Measurements from ENCODE around the gene DCP1B.

DNA sequence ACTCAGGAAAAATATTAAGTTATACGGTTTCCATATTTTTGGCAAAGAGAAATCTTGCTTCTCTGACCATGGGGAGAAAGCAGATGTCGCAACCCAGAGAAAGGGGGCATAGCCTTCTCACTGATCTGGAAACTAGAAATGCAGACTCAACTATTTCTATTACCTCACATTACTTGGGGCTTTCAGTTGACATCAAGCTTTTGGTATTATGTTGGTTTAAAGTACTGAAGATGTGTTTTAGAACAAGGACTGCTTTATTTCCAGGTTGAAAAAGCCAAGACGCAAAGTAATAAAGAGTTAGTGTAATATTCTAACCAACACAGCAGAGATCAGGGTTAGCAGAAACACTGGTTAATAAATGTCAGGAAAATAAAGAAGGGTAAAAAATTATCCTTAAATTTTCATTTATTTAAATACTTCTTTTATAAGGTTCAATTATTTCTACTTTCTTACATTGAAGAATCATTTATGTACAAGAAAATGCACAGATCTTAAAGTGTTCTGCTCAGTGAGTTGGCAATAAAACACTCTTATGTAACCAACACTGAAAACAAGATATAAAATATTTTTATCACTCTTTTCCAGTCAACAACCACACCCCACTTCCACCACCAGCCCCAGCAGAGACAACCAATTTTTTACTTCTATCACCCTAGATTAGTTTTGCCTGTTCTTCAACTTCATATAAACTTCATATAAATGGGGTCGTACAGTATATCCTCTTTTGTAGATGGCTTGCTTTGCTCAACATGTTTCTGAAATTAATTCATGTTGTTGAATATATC is 26.0 kb downstream of the DCP1B start:
- TF ChIP-seq, protein P1, sequence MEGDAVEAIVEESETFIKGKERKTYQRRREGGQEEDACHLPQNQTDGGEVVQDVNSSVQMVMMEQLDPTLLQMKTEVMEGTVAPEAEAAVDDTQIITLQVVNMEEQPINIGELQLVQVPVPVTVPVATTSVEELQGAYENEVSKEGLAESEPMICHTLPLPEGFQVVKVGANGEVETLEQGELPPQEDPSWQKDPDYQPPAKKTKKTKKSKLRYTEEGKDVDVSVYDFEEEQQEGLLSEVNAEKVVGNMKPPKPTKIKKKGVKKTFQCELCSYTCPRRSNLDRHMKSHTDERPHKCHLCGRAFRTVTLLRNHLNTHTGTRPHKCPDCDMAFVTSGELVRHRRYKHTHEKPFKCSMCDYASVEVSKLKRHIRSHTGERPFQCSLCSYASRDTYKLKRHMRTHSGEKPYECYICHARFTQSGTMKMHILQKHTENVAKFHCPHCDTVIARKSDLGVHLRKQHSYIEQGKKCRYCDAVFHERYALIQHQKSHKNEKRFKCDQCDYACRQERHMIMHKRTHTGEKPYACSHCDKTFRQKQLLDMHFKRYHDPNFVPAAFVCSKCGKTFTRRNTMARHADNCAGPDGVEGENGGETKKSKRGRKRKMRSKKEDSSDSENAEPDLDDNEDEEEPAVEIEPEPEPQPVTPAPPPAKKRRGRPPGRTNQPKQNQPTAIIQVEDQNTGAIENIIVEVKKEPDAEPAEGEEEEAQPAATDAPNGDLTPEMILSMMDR (IDR thresholded peaks at IDR 0.05) = no peak
- no peak for TF ChIP-seq POLR2A (IDR thresholded peaks at IDR 0.05)
